ENCODE measurements around the gene ADRA1B. TPM values are rescaled to one million over a fixed set of nuclear protein-coding genes. Genes with fewer than 3 reads are reported as not detected.

ADRA1B gene
- polyA plus RNA-seq, 4 donors = 0.25 to 0.45 (median 0.31) TPM; not detected in 1

DNA sequence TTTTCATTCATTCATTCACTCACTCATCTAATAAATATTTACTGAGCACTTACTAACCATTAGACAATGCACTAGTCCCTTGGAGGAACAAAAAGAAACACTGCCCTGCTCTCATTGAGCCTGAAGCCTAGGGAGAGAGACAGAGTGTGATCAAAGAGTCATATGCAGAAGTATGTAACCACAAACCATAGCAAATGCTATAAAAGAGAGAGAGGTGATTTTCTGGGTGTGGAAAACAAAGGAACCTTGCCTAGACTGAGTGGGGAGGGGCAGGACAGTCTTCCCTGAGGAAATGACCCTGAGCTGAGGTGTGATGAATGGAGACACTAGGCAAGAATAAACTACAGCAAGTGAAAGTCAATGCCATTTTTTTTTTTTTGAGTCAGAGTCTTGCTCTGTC, 10.8 kb upstream of the ADRA1B start:
- Histone ChIP-seq H3K27ac (ENCODE audit: low read depth in 1 of 3, low read length in 2 of 3) (no peak overlapping the region), H3K9me3 (ENCODE audit: control insufficient read depth in 2 of 2, insufficient read depth in 1 of 2, low read depth in 1 of 2, low read length in 1 of 2) (no peaks in the 10 kb centered on the region), H3K4me3 (ENCODE audit: low read depth in 1 of 3, low read length in 3 of 3) (no peak overlapping the region), H3K4me1 (ENCODE audit: control insufficient read depth in 3 of 3, insufficient read depth in 2 of 3, low read depth in 1 of 3, low read length in 2 of 3) (no peaks in the 10 kb centered on the region), H3K36me3 (ENCODE audit: control insufficient read depth in 3 of 3, insufficient read depth in 2 of 3, low read depth in 1 of 3, low read length in 3 of 3) (no peaks in the 10 kb centered on the region), H3K27me3 (ENCODE audit: control insufficient read depth in 3 of 3, insufficient read depth in 3 of 3, low read length in 3 of 3) (no peaks in the 10 kb centered on the region)
- FAIRE-seq (no peak), DNase-seq (peak in 1 of 2 donors; percentile 39)

- DNase-seq (no peak), FAIRE-seq (no peak)
- Histone ChIP-seq H3K36me3 (ENCODE audit: control insufficient read depth in 3 of 3, insufficient read depth in 2 of 3, low read depth in 1 of 3, low read length in 3 of 3) (no peaks in the 10 kb centered on the region), H3K27me3 (ENCODE audit: control insufficient read depth in 3 of 3, insufficient read depth in 3 of 3, low read length in 3 of 3) (no peaks in the 10 kb centered on the region), H3K9me3 (ENCODE audit: control insufficient read depth in 2 of 2, insufficient read depth in 1 of 2, low read depth in 1 of 2, low read length in 1 of 2) (no peaks in the 10 kb centered on the region), H3K4me1 (ENCODE audit: control insufficient read depth in 3 of 3, insufficient read depth in 2 of 3, low read depth in 1 of 3, low read length in 2 of 3) (peaks cover 0 to 8% (median 0%) of the 10 kb centered on the region in 3 donors), H3K4me3 (ENCODE audit: low read depth in 1 of 3, low read length in 3 of 3) (no peak overlapping the region), H3K27ac (ENCODE audit: low read depth in 1 of 3, low read length in 2 of 3) (no peak overlapping the region)
- WGBS, 3 donors = 87 to 96% (median 95%) methylated on average over 2 of the region's 2 CpGs
Observed at GRCh38 chr5:159906463-159906862, 9.8 kb upstream of the ADRA1B start.

GRCh38 chr5:159906943-159907342, 9.3 kb upstream of the ADRA1B start:
- DNase-seq (peak; percentile 31 to 50), FAIRE-seq (no peak)
- WGBS, 3 donors = 9 to 47% (median 26%) methylated on average over 3 of the region's 3 CpGs
- Histone ChIP-seq H3K4me1 (ENCODE audit: control insufficient read depth in 3 of 3, insufficient read depth in 2 of 3, low read depth in 1 of 3, low read length in 2 of 3) (peaks cover 0 to 11% (median 0%) of the 10 kb centered on the region in 3 donors), H3K9me3 (ENCODE audit: control insufficient read depth in 2 of 2, insufficient read depth in 1 of 2, low read depth in 1 of 2, low read length in 1 of 2) (no peaks in the 10 kb centered on the region), H3K4me3 (ENCODE audit: low read depth in 1 of 3, low read length in 3 of 3) (no peak overlapping the region), H3K27ac (ENCODE audit: low read depth in 1 of 3, low read length in 2 of 3) (no peak overlapping the region), H3K36me3 (ENCODE audit: control insufficient read depth in 3 of 3, insufficient read depth in 2 of 3, low read depth in 1 of 3, low read length in 3 of 3) (no peaks in the 10 kb centered on the region), H3K27me3 (ENCODE audit: control insufficient read depth in 3 of 3, insufficient read depth in 3 of 3, low read length in 3 of 3) (no peaks in the 10 kb centered on the region)

DNA sequence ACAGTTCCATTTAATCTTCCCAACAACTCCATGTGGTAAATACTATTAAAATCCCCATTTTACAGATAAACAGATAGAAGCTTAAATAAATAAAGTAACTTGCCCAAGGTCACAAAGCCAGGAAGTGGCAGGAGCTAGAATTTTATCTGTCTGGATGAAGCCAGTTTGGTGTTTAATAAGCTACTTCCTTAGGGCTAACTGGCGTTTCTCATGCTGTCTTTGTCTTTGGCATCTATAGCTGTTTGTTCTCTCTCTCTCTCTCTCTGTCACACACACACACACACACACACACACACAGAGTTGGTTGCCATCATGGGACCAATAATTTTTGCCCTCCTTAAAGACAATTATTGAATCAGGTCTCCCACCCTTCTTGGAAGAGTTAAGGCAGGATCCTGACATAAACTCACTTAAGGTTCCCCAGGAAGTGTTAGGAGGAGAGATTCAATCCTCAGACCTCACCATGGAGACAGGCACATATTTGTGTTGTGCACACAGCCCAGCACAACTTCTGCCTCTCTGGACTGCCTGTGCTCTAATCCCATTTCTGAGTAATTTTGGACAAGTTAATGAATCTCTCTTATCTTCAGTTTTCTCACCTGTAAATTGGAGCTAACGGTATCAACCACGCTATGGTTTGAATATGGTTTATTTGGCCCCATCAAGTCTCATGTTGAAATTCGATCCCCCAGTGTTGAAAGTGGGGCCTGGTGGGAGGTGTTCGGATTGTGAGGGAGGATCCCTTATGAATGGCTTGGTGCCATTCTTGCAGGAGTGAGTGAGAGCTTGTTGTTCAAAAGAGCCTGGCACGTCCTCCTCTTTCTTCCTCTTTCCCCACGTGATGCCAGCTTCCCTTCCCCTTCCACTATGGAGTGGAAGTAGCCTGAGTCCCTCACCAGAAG, 8.3 kb upstream of the ADRA1B start:
- Histone ChIP-seq H3K9me3 (ENCODE audit: control insufficient read depth in 2 of 2, insufficient read depth in 1 of 2, low read depth in 1 of 2, low read length in 1 of 2) (no peaks in the 10 kb centered on the region), H3K27me3 (ENCODE audit: control insufficient read depth in 3 of 3, insufficient read depth in 3 of 3, low read length in 3 of 3) (no peaks in the 10 kb centered on the region), H3K4me1 (ENCODE audit: control insufficient read depth in 3 of 3, insufficient read depth in 2 of 3, low read depth in 1 of 3, low read length in 2 of 3) (peaks cover 0 to 21% (median 0%) of the 10 kb centered on the region in 3 donors), H3K27ac (ENCODE audit: low read depth in 1 of 3, low read length in 2 of 3) (no peak overlapping the region), H3K4me3 (ENCODE audit: low read depth in 1 of 3, low read length in 3 of 3) (no peak overlapping the region), H3K36me3 (ENCODE audit: control insufficient read depth in 3 of 3, insufficient read depth in 2 of 3, low read depth in 1 of 3, low read length in 3 of 3) (no peaks in the 10 kb centered on the region)
- FAIRE-seq (no peak), DNase-seq (no peak)
- WGBS, 3 donors = 49 to 70% (median 65%) methylated on average over 7 of the region's 7 CpGs

- Histone ChIP-seq H3K4me1 (ENCODE audit: control insufficient read depth in 3 of 3, insufficient read depth in 2 of 3, low read depth in 1 of 3, low read length in 2 of 3) (peaks cover 0 to 28% (median 0%) of the 10 kb centered on the region in 3 donors), H3K27me3 (ENCODE audit: control insufficient read depth in 3 of 3, insufficient read depth in 3 of 3, low read length in 3 of 3) (no peaks in the 10 kb centered on the region), H3K27ac (ENCODE audit: low read depth in 1 of 3, low read length in 2 of 3) (no peak overlapping the region), H3K36me3 (ENCODE audit: control insufficient read depth in 3 of 3, insufficient read depth in 2 of 3, low read depth in 1 of 3, low read length in 3 of 3) (no peaks in the 10 kb centered on the region), H3K9me3 (ENCODE audit: control insufficient read depth in 2 of 2, insufficient read depth in 1 of 2, low read depth in 1 of 2, low read length in 1 of 2) (no peaks in the 10 kb centered on the region), H3K4me3 (ENCODE audit: low read depth in 1 of 3, low read length in 3 of 3) (no peak overlapping the region)
- WGBS, 3 donors = 74 to 86% (median 82%) methylated on average over 5 of the region's 5 CpGs
- FAIRE-seq = no peak
- DNase-seq = no peak
Observed at GRCh38 chr5:159908591-159908940, 7.7 kb upstream of the ADRA1B start.

DNA sequence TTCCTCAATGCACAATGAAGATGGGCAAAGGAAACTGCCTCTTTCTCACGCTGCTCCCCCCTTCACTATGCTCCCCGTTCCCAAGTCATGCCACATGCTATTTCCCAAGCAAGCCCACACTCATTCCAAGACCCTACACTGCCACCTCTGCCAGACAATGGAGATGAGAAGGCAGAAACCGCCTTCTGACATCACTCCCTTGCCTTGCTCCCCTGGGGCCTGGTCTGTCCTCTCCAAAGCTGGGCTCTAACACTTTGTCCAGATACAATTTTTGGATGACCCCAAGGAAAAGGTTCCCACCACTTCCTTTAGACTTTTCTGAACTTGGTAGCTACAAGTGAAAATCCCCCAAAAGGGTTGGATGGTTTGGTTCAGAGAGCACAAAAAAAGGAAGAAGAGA, 7.2 kb upstream of the ADRA1B start:
- peaks cover 0 to 28% (median 0%) of the 10 kb centered on the region in 3 donors for H3K4me1 ChIP-seq (ENCODE audit: control insufficient read depth in 3 of 3, insufficient read depth in 2 of 3, low read depth in 1 of 3, low read length in 2 of 3)

GRCh38 chr5:159910207-159910842, 6.0 kb upstream of the ADRA1B start:
- no peak for DNase-seq
- no peak overlapping the region for H3K4me3 ChIP-seq (ENCODE audit: low read depth in 1 of 3, low read length in 3 of 3)
- 87 to 91% (median 88%) methylated on average over 5 of the region's 5 CpGs for WGBS, 3 donors
- H3K9me3 ChIP-seq (ENCODE audit: control insufficient read depth in 2 of 2, insufficient read depth in 1 of 2, low read depth in 1 of 2, low read length in 1 of 2) = no peaks in the 10 kb centered on the region
- no peak overlapping the region for H3K27ac ChIP-seq (ENCODE audit: low read depth in 1 of 3, low read length in 2 of 3)
- peaks cover 0 to 7% (median 4%) of the 10 kb centered on the region in 3 donors for H3K27me3 ChIP-seq (ENCODE audit: control insufficient read depth in 3 of 3, insufficient read depth in 3 of 3, low read length in 3 of 3)
- no peak for FAIRE-seq
- peaks cover 0 to 28% (median 0%) of the 10 kb centered on the region in 3 donors for H3K4me1 ChIP-seq (ENCODE audit: control insufficient read depth in 3 of 3, insufficient read depth in 2 of 3, low read depth in 1 of 3, low read length in 2 of 3)
- H3K36me3 ChIP-seq (ENCODE audit: control insufficient read depth in 3 of 3, insufficient read depth in 2 of 3, low read depth in 1 of 3, low read length in 3 of 3) = no peaks in the 10 kb centered on the region

More for the DNA sequence above, 7.2 kb upstream of the ADRA1B start:
- FAIRE-seq (no peak), DNase-seq (no peak)
- Histone ChIP-seq H3K9me3 (ENCODE audit: control insufficient read depth in 2 of 2, insufficient read depth in 1 of 2, low read depth in 1 of 2, low read length in 1 of 2) (no peaks in the 10 kb centered on the region), H3K4me3 (ENCODE audit: low read depth in 1 of 3, low read length in 3 of 3) (no peak overlapping the region), H3K27ac (ENCODE audit: low read depth in 1 of 3, low read length in 2 of 3) (no peak overlapping the region), H3K27me3 (ENCODE audit: control insufficient read depth in 3 of 3, insufficient read depth in 3 of 3, low read length in 3 of 3) (peaks cover 0 to 4% (median 0%) of the 10 kb centered on the region in 3 donors), H3K36me3 (ENCODE audit: control insufficient read depth in 3 of 3, insufficient read depth in 2 of 3, low read depth in 1 of 3, low read length in 3 of 3) (no peaks in the 10 kb centered on the region)
- 76 to 84% (median 82%) methylated on average over 3 of the region's 3 CpGs for WGBS, 3 donors

DNA sequence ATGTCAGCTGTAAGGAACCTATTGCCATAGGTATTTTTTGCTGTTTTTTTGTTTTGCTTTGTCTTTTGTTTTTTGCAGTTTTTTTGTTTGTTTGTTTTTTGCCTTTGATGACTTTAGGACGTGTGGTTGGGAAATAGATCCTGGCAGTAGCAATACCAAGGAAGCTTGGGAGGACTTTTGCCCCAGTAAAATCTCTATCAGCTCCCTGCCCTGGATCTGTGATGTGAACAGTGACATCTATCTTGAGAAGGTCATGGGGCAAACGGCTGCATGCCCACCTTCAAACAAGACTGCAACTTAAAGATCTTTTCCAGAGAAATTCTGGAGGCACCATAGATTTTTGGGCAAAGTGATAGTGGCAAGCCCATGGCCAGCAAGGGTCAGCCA, 5.4 kb upstream of the ADRA1B start:
- DNase-seq (peak in 1 of 2 donors; percentile 49), FAIRE-seq (no peak)
- Histone ChIP-seq H3K4me3 (ENCODE audit: low read depth in 1 of 3, low read length in 3 of 3) (no peak overlapping the region), H3K9me3 (ENCODE audit: control insufficient read depth in 2 of 2, insufficient read depth in 1 of 2, low read depth in 1 of 2, low read length in 1 of 2) (no peaks in the 10 kb centered on the region), H3K27ac (ENCODE audit: low read depth in 1 of 3, low read length in 2 of 3) (no peak overlapping the region), H3K27me3 (ENCODE audit: control insufficient read depth in 3 of 3, insufficient read depth in 3 of 3, low read length in 3 of 3) (peaks cover 0 to 12% (median 4%) of the 10 kb centered on the region in 3 donors), H3K4me1 (ENCODE audit: control insufficient read depth in 3 of 3, insufficient read depth in 2 of 3, low read depth in 1 of 3, low read length in 2 of 3) (peaks cover 0 to 28% (median 0%) of the 10 kb centered on the region in 3 donors), H3K36me3 (ENCODE audit: control insufficient read depth in 3 of 3, insufficient read depth in 2 of 3, low read depth in 1 of 3, low read length in 3 of 3) (no peaks in the 10 kb centered on the region)
- WGBS, 3 donors = 7 to 43% (median 21%) methylated on average over 2 of the region's 2 CpGs
